Measurements from ENCODE around the gene DNAH3.
"Not testable (repeated sequence)": the region's sequence is repeated elsewhere in the genome, so short reads cannot be mapped to it uniquely, and the experiment has no call there.

Gene DNAH3, protein sequence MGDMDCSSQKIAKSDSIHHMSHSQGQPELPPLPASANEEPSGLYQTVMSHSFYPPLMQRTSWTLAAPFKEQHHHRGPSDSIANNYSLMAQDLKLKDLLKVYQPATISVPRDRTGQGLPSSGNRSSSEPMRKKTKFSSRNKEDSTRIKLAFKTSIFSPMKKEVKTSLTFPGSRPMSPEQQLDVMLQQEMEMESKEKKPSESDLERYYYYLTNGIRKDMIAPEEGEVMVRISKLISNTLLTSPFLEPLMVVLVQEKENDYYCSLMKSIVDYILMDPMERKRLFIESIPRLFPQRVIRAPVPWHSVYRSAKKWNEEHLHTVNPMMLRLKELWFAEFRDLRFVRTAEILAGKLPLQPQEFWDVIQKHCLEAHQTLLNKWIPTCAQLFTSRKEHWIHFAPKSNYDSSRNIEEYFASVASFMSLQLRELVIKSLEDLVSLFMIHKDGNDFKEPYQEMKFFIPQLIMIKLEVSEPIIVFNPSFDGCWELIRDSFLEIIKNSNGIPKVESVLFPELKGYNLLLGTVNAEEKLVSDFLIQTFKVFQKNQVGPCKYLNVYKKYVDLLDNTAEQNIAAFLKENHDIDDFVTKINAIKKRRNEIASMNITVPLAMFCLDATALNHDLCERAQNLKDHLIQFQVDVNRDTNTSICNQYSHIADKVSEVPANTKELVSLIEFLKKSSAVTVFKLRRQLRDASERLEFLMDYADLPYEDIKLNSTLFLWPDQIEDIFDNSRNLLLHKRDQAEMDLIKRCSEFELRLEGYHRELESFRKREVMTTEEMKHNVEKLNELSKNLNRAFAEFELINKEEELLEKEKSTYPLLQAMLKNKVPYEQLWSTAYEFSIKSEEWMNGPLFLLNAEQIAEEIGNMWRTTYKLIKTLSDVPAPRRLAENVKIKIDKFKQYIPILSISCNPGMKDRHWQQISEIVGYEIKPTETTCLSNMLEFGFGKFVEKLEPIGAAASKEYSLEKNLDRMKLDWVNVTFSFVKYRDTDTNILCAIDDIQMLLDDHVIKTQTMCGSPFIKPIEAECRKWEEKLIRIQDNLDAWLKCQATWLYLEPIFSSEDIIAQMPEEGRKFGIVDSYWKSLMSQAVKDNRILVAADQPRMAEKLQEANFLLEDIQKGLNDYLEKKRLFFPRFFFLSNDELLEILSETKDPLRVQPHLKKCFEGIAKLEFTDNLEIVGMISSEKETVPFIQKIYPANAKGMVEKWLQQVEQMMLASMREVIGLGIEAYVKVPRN (N-terminal part only)

DNA sequence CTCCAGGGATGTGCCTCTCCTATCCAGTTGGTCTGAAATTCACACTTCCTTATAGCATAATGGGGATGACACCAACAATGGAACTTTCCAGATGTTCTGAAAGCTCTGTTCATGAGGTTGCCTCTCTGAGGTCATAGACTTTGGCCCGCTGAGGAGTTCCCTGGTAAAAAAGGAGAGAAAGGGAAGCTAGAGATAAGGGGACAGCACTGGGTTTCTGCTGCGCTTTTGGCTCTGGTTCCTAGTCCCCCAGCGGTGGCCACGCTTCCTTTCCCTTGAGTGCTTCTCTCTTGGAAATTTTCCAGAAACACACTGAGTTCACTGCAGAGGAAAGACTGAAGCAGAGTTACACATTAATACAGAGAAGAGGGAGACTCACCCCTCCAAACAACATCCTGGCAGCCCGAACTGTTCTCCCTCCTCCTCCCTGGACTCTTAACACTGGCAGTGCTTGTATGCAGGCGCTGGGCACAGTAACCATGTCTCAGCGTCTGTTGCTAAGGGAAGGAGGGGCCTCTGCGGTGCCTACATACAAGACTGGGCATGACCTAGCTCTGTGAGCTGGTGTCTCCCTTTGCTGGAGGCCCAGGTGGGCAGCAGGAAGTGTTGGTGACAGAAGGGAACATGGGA lies at the start of gene DNAH3:
DNAH3 (minus strand) TSS at position 472 of the 627 bp plus-strand sequence. CDS start 527 bp downstream, outside the sequence.
- no peak for DNase-seq (ENCODE audit: low read depth, low spot score)

- DNase-seq (ENCODE audit: low read depth, low spot score) = no peak
Measured at GRCh38 chr16:21199607-21200218, 49.1 kb upstream of the DNAH3 start.

DNA sequence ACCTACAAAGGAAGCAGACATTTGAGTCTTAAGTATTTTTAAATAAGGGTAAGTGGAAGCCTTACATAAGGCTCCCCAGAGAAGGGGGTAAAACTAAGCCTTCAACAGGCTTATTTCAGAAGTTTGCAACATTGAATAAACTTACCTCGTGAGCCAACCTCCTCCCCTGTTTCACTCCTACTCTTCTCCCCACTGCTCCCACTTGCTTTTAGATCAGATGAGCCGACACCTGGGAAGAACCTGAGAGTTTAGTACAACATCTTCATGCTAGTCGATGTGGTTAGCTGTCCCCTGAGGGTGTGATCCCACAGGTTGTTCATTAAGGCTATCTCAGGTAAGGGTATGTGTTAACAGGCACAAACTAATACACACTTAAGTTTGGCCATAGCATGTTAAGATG lies 47.0 kb upstream of the DNAH3 start:
- no peak for DNase-seq (ENCODE audit: low read depth, low spot score)

- no peak for DNase-seq (ENCODE audit: low read depth, low spot score)
Measured at GRCh38 chr16:21197112-21197511, 46.5 kb upstream of the DNAH3 start.

DNA sequence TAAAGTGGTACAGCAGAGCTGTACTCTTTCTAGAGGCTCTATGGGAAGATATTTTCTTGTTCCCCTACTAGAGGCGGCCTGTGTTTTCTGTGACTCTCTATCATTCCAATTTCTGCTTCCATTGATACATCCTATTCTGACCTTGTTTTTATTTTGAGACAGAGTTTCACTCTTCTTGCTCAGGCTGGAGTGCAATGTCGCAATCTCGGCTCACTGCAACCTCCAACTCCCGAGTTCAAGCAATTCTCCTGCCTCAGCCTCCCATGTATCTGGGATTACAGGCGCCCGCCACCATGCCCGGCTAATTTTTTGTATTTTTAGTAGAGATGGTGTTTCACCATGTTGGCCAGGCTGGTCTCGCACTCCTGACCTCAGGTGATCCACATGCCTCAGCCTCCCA lies 44.7 kb upstream of the DNAH3 start:
- not testable (repeated sequence) for DNase-seq (ENCODE audit: low read depth, low spot score)

DNA sequence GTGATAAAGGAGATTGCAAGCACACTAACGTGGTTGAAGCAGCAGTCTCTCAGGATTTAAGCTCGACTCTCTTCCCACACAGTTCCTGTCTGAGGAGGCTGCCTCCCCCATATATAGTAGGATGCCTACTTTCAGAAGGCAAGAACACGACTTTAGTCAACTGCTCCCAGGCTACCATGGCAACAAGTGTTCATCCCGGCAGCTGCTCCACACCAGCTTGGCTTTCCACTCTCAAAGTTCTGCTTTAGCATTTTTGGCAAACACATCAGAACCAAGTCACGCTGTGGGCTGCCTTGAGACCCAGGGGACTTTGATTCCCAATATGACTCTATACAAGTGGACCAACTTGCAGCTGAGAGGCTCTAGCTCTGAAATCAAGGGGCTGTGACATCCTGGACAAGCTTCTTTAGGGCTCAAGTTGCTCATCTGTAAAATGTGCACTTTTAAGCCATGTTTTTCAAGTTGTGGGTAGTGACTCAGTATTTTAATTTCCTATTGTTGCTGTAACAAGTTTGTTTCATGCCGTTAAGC lies 44.2 kb upstream of the DNAH3 start:
- DNase-seq (ENCODE audit: low read depth, low spot score) = no peak

GRCh38 chr16:21192991-21193390 lies 42.3 kb upstream of the DNAH3 start:
- DNase-seq (ENCODE audit: low read depth, low spot score) = no peak

GRCh38 chr16:21190599-21190998 lies 40.0 kb upstream of the DNAH3 start:
- DNase-seq (ENCODE audit: low read depth, low spot score) = no peak

DNA sequence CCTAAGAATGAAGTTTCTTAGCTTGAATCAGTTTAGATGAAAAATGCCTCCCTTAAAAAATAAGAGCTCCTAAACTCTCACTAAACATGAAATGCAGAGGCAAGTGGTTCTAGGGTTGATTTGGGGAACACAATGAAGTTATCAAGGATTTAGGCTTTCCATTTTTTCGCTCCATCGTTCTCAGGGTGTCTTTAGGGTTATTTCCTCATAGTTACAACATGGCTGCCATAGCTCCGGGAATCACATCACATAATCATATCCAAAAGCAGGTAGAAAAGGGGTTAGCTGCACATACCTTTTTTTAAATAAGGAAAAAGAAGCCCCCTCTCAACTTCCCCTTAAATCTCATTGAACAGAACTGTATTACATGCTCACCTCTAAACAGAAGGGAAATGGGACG lies 39.4 kb upstream of the DNAH3 start:
- DNase-seq (ENCODE audit: low read depth, low spot score) = no peak

GRCh38 chr16:21189311-21189710 lies 38.7 kb upstream of the DNAH3 start:
- DNase-seq (ENCODE audit: low read depth, low spot score) = no peak

DNA sequence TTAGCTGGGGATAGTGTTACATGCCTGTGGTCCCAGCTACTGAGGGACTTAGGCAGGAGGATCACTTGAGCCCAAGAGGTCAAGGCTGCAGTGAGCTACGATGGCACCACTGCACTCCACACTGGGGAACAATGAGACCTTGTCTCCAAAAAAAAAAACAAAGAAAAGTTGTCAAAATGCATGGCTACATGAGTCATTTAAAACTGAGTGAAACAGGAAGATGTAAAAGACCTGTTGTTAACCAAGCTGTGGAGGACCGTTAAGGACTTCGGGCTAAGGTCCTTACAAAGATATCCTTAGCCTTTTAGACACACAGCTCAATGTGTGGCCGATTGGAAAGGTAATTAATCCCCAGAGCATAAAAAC lies 35.7 kb upstream of the DNAH3 start:
- no peak for DNase-seq (ENCODE audit: low read depth, low spot score)

- no peak for DNase-seq (ENCODE audit: low read depth, low spot score)
Measured at GRCh38 chr16:21185659-21186325, 35.1 kb upstream of the DNAH3 start.

GRCh38 chr16:21184834-21185233 lies 34.2 kb upstream of the DNAH3 start:
- DNase-seq (ENCODE audit: low read depth, low spot score) = no peak

GRCh38 chr16:21183995-21184394 lies 33.3 kb upstream of the DNAH3 start:
- DNase-seq (ENCODE audit: low read depth, low spot score) = no peak

GRCh38 chr16:21179983-21180365 lies 29.3 kb upstream of the DNAH3 start:
- DNase-seq (ENCODE audit: low read depth, low spot score) = no peak

GRCh38 chr16:21179126-21179982 lies 28.7 kb upstream of the DNAH3 start:
- no peak for DNase-seq (ENCODE audit: low read depth, low spot score)

DNA sequence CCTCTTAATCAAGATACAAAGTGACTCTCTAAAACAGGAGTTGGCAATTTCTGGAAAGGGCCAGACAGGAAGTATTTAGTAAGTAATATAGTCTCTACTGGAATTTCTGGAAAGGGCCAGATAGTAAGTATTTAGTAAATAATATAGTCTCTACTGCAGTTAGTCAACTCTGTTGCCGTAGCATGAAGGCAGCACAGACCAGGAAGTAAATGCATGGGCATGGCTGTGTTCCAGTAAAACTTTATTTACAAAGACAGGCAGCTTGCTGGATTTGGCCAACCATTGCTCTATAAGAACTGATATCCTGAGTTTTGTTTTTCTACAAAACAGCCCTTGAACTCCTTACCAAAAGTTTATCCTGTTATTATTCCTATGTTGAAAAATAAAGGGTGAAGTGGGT lies 24.8 kb upstream of the DNAH3 start:
- no peak for DNase-seq (ENCODE audit: low read depth, low spot score)

GRCh38 chr16:21172650-21173049 lies 22.0 kb upstream of the DNAH3 start:
- DNase-seq (ENCODE audit: low read depth, low spot score) = no peak

DNA sequence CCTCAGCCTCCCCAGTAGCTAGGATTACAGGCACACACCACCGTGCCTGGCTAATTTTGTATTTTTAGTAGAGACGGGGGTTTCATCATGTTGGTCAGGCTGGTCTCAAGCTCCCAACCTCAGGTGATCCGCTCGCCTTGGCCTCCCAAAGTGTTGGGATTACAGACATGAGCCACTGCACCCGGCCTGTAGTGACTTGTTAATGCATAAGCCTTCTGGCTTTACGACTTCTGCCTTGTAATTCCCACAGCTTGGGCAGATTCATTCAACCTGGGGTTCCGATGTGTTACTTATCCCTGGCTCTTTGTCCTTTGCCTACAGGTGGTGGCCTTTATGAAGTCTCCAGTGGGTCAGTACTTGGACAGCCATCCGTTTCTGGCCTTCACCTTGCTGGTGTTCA lies 19.5 kb upstream of the DNAH3 start:
- DNase-seq (ENCODE audit: low read depth, low spot score) = not testable (repeated sequence)
